ENCODE results near the gene XIRP2. TPM values are rescaled to one million over a fixed set of nuclear protein-coding genes. Genes with fewer than 3 reads are reported as not detected.

XIRP2 gene
- total and polyA plus RNA-seq, 2 of the 8 experiments (the other 6 are each of a cell fraction or from before 2014, with no cell fraction given), result 0.11 TPM; not detected in 1

GRCh38 chr2:166867874-166868514 is 20.3 kb upstream of the XIRP2 start:
- CTCF ChIA-PET (ENCODE audit: partially characterized antibody), result interaction anchor here (0.7 to 0.8 kb wide), 3 partner anchors 9 to 27 kb away, joined by 3 read pairs; no protein-coding TSS in a partner anchor
- Histone ChIP-seq H3K23ac (ENCODE audit: insufficient read length) (no peak overlapping the region), H3K4me1 (replicated peaks in 1 of 4; ENCODE audit: control insufficient read depth in 3 of 4, insufficient read depth in 4 of 4, low read length in 3 of 4) (no peaks in the 10 kb centered on the region), H3K27me3 (replicated peaks in 1 of 4; ENCODE audit: control insufficient read depth in 3 of 4, extremely low read depth in 1 of 4, insufficient read depth in 3 of 4, low read length in 3 of 4) (no peaks in the 10 kb centered on the region), H2BK15ac (ENCODE audit: low read length) (no peak overlapping the region), H3K23me2 (ENCODE audit: low read depth, low read length) (no peaks in the 10 kb centered on the region), H2AK5ac (ENCODE audit: low read depth, low read length) (no peak overlapping the region), H3K27ac (ENCODE audit: low read depth, low read length) (no peak overlapping the region), H3K18ac (ENCODE audit: extremely low read depth, low read length) (no peak overlapping the region), H2BK120ac (replicated peaks; ENCODE audit: low read depth, low read length) (no peak overlapping the region), H2BK20ac (ENCODE audit: low read length) (no peak overlapping the region), H4K91ac (replicated peaks; ENCODE audit: insufficient read length, low read length) (no peak overlapping the region), H4K20me1 (replicated peaks in 1 of 2; ENCODE audit: control insufficient read depth in 1 of 2, insufficient read depth in 2 of 2, low read length in 2 of 2) (no peaks in the 10 kb centered on the region), H2AFZ (ENCODE audit: low read length) (no peak overlapping the region), H3K79me2 (ENCODE audit: control insufficient read depth in 1 of 2, insufficient read depth in 2 of 2, low read length in 2 of 2) (no peaks in the 10 kb centered on the region), H3K36me3 (ENCODE audit: control insufficient read depth in 2 of 4, insufficient read depth in 4 of 4, low read length in 3 of 4) (no peaks in the 10 kb centered on the region), H3K14ac (ENCODE audit: insufficient read length) (no peak overlapping the region), H3K9ac (replicated peaks in 1 of 4; ENCODE audit: extremely low read depth in 1 of 4, low read depth in 3 of 4, low read length in 3 of 4) (no peak overlapping the region), H2BK5ac (ENCODE audit: low read depth, low read length) (no peak overlapping the region), H3K9me3 (ENCODE audit: insufficient read depth in 2 of 2, low read depth in 1 of 2, low read length in 1 of 2) (no peaks in the 10 kb centered on the region), H3K56ac (replicated peaks; ENCODE audit: insufficient read length, low read depth, low read length) (no peak overlapping the region), H3K4me2 (ENCODE audit: insufficient read depth in 1 of 2, low read depth in 2 of 2, low read length in 2 of 2) (no peak overlapping the region), H2BK12ac (ENCODE audit: low read depth, low read length) (no peak overlapping the region), H4K5ac (ENCODE audit: insufficient read length, low read depth, low read length) (no peak overlapping the region), H4K8ac (ENCODE audit: extremely low read depth, insufficient read depth, low read length) (no peak overlapping the region), H3K4ac (replicated peaks; ENCODE audit: insufficient read length, low read depth, low read length) (no peak overlapping the region), H3K79me1 (ENCODE audit: low read depth, low read length) (no peaks in the 10 kb centered on the region), H3K4me3 (ENCODE audit: extremely low read depth in 1 of 4, insufficient read depth in 2 of 4, low read depth in 3 of 4, low read length in 4 of 4) (no peak overlapping the region)
- no peak for DNase-seq (ENCODE audit: low read depth in 1 of 2, low spot score in 2 of 2)
- POLR2A ChIA-PET (ENCODE audit: partially characterized antibody), result no interaction called here
- TF ChIP-seq SP4 (IDR thresholded peaks at IDR 0.05; ENCODE audit: low read length) (no peak), HDAC2 (IDR thresholded peaks at IDR 0.05; ENCODE audit: borderline replicate concordance in 1 of 2, low read depth in 2 of 2, low read length in 2 of 2) (no peak), RFX5 (IDR thresholded peaks at IDR 0.05; ENCODE audit: borderline replicate concordance, low read depth, low read length) (no peak), GABPA (IDR thresholded peaks at IDR 0.05; ENCODE audit: borderline replicate concordance, insufficient read depth, low read length) (no peak), SAP30 (IDR thresholded peaks at IDR 0.05; ENCODE audit: insufficient read depth, insufficient replicate concordance, low read length) (no peak), ZNF274 (IDR thresholded peaks at IDR 0.05; ENCODE audit: borderline replicate concordance, extremely low read depth, low read length) (no peak), SP1 (IDR thresholded peaks at IDR 0.05; ENCODE audit: low read depth, low read length) (no peak), TAF1 (IDR thresholded peaks at IDR 0.05; ENCODE audit: low read depth, low read length) (no peak), TAF7 (optimal IDR thresholded peaks at IDR 0.05; ENCODE audit: borderline replicate concordance, low read depth, low read length) (no peak), HDAC6 (IDR thresholded peaks at IDR 0.05; ENCODE audit: low read depth, low read length) (no peak), CEBPB (IDR thresholded peaks at IDR 0.05; ENCODE audit: low read depth, low read length) (no peak), CBX5 (IDR thresholded peaks at IDR 0.05; ENCODE audit: low read depth, low read length) (no peak), POU5F1 (IDR thresholded peaks at IDR 0.05; ENCODE audit: low read depth, low read length) (no peak)
- FAIRE-seq, result no peak
- 75% methylated on average over 10 of the region's 10 CpGs; no CpG with 5 or more reads in 1 of the 2 experiments for WGBS, 2 experiments (ENCODE audit: extremely low coverage in 1 of 2, insufficient coverage in 1 of 2, insufficient read length in 1 of 2, insufficient replicate concordance in 2 of 2, low coverage in 1 of 2, low lambda C conversion rate in 2 of 2, missing lambda C conversion rate in 1 of 2)

All from H1 (cell line).